DOHH2 (cell line): ENCODE measurements around the gene CNTNAP2.

Experiments used
- H3F3A ChIP-seq: fragments of 200-600 bp; sonication (generic), shearing (Covaris generic); 2 replicates; pipeline ENCODE4 v1.6.0; 2016; ENCODE audit warnings: antibody characterized with exemption, mild to moderate bottlenecking; ENCODE audit not compliant: control insufficient read depth, insufficient read depth
- H3K27ac ChIP-seq: fragments of 200-600 bp; sonication (generic); 2 replicates; pipeline ENCODE4 v1.5.1; 2014; ENCODE audit warnings: low read depth, mild to moderate bottlenecking, low read length, moderate library complexity
- H3K27me3 ChIP-seq: fragments of 200-600 bp; sonication (generic); 2 replicates; pipeline ENCODE4 v1.6.1; 2014; ENCODE audit warnings: mild to moderate bottlenecking, low read length, mixed read lengths; ENCODE audit not compliant: control insufficient read depth
- H3K36me3 ChIP-seq: fragments of 200-600 bp; sonication (generic); 2 replicates; pipeline ENCODE4 v1.6.1; 2014; ENCODE audit warnings: mild to moderate bottlenecking, low read length, moderate library complexity, mixed read lengths; ENCODE audit not compliant: control insufficient read depth
- H3K4me1 ChIP-seq: fragments of 200-600 bp; sonication (generic); 2 replicates; pipeline ENCODE4 v1.6.1; 2014; ENCODE audit warnings: mild to moderate bottlenecking, low read length, mixed read lengths; ENCODE audit not compliant: control insufficient read depth
- H3K4me2 ChIP-seq: fragments of 200-600 bp; sonication (generic); 2 replicates; pipeline ENCODE4 v1.6.0; 2014; ENCODE audit warnings: mild to moderate bottlenecking, low read length, moderate library complexity
- H3K4me3 ChIP-seq: fragments of 200-600 bp; sonication (generic); 2 replicates; pipeline ENCODE4 v1.5.1; 2014; ENCODE audit warnings: mild to moderate bottlenecking, low read length, mixed read lengths
- H3K79me2 ChIP-seq: fragments of 200-600 bp; sonication (generic); 2 replicates; pipeline ENCODE4 v1.6.1; 2014; ENCODE audit warnings: mild to moderate bottlenecking, low read length, mixed read lengths; ENCODE audit not compliant: control insufficient read depth
- H3K9me2 ChIP-seq: fragments of 200-600 bp; sonication (generic); replicated peaks from 2 replicates; pipeline ENCODE4 v1.6.1; 2014; ENCODE audit warnings: mild to moderate bottlenecking, low read length, mixed read lengths; ENCODE audit not compliant: control insufficient read depth
- H3K9me3 ChIP-seq: fragments of 200-600 bp; sonication (generic); 2 replicates; pipeline ENCODE4 v1.6.1; 2014; ENCODE audit warnings: antibody characterized with exemption, low read length, mixed read lengths; ENCODE audit not compliant: control insufficient read depth, insufficient read depth
- H4K20me1 ChIP-seq: fragments of 200-600 bp; sonication (generic); 2 replicates; pipeline ENCODE4 v1.6.0; 2014; ENCODE audit warnings: low read depth, mild to moderate bottlenecking, antibody characterized with exemption, low read length, moderate library complexity; ENCODE audit not compliant: control insufficient read depth, insufficient read depth
- CTCF ChIP-seq: fragments of 200-600 bp; sonication (generic); IDR thresholded peaks from one replicate; pipeline ENCODE4 v1.5.1; 2014; ENCODE audit warnings: antibody characterized with exemption, mild to moderate bottlenecking, low read depth, low read length; ENCODE audit not compliant: poor library complexity, severe bottlenecking
- EZH2phosphoT487 ChIP-seq: fragments of 200-600 bp; sonication (generic); IDR thresholded peaks from 2 replicates; pipeline ENCODE4 v1.6.1; 2017; ENCODE audit warnings: borderline replicate concordance, mild to moderate bottlenecking, antibody characterized with exemption, low read length, moderate library complexity, mixed read lengths

The CNTNAP2 gene

DNA sequence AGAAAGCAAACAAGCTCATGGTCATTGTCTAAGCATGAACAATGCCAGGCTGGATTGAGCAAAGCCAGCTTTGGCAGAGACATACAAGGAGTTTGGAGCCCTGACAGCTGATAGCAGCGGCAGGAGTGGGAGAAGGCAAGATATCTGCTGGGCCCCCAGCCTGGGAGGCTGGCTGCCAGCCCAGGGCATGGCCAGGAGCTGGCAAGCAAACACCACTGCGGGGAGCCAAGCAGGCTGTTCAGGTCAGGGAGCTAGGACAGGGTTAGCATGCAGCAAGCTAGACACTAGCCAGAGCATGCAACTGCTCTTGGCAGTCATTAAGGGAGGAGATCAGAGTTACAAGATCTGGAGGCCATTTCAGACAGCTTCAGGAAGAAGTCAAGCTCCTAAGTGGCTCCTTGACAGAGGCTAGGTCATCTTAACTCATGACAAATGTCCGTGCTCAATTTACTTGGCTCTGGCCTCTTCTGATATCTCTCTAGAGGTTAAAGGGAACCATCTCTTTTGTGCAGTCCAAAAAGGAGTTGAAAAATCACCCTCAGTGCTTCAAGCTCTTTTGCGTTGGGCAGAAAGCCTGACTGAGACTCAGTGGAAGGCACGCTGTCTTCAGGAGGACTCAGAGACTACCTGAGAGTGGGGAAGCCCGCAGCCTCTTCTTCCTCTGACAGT, 2037.1 kb downstream of the CNTNAP2 start:
- H3K4me1 ChIP-seq: no peaks in the 10 kb centered on the region
- TF ChIP-seq EZH2phosphoT487: no peak
- no peak for TF ChIP-seq CTCF
- no peaks in the 10 kb centered on the region for H3F3A ChIP-seq
- no peaks in the 10 kb centered on the region for H3K27me3 ChIP-seq
- H3K27ac ChIP-seq: no peak overlapping the region
- H3K4me2 ChIP-seq: no peak overlapping the region
- no peak overlapping the region for H3K4me3 ChIP-seq
- H3K9me2 ChIP-seq: no peaks in the 10 kb centered on the region
- no peaks in the 10 kb centered on the region for H3K36me3 ChIP-seq
- H4K20me1 ChIP-seq: no peaks in the 10 kb centered on the region
- no peaks in the 10 kb centered on the region for H3K9me3 ChIP-seq
- no peaks in the 10 kb centered on the region for H3K79me2 ChIP-seq

DNA sequence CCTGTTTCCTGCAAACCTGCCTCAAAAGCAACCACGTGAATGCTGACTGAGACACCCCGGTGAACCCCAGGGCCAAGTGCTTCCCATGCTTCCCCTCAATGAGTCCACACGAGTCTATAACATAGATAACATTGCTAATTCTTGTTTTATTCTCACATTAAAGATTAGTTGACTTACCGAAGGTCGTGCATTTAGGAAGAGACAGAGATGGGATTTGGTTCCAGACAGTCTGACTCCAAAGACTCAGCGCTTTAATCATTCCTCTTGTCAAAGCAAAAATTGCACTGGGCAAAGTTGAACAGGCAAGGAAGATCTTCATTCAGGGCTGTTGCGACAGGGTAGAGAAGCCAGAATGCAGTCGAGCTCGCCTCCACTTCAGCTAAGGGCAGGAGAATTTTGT, 2038.4 kb downstream of the CNTNAP2 start:
- no peaks in the 10 kb centered on the region for H3K9me3 ChIP-seq
- H3K27ac ChIP-seq: no peak overlapping the region
- no peaks in the 10 kb centered on the region for H3K4me1 ChIP-seq
- H3F3A ChIP-seq: no peaks in the 10 kb centered on the region
- no peak overlapping the region for H3K4me3 ChIP-seq
- no peak overlapping the region for H3K4me2 ChIP-seq
- TF ChIP-seq EZH2phosphoT487 (no peak), CTCF (no peak)
- H3K27me3 ChIP-seq: no peaks in the 10 kb centered on the region
- H3K9me2 ChIP-seq: no peaks in the 10 kb centered on the region
- no peaks in the 10 kb centered on the region for H4K20me1 ChIP-seq
- H3K36me3 ChIP-seq: no peaks in the 10 kb centered on the region
- no peaks in the 10 kb centered on the region for H3K79me2 ChIP-seq

DNA sequence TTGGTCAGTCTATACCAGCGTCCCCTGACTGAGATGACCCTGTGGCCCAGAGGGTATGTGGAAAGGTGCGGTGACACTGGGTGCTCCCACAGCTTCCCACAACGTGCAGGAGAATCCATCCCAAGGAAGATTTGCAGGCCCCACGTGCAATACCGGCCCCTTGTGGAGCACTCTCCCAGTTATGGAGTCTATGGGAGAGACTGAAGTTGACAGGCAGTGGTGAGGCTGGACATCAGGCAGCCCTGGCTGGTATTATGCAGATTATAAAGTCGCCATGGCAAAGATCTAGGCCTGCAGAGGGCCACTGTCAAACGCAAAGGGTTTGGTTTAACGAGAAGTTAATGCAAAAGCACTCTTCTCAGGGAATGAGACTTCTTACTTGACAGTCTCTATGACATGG, 2039.2 kb downstream of the CNTNAP2 start:
- no peaks in the 10 kb centered on the region for H3K9me3 ChIP-seq
- no peak overlapping the region for H3K27ac ChIP-seq
- no peak overlapping the region for H3K4me2 ChIP-seq
- H3K4me1 ChIP-seq: no peaks in the 10 kb centered on the region
- H3K4me3 ChIP-seq: no peak overlapping the region
- H3K27me3 ChIP-seq: no peaks in the 10 kb centered on the region
- no peak for TF ChIP-seq CTCF
- TF ChIP-seq EZH2phosphoT487: no peak
- H3K36me3 ChIP-seq: no peaks in the 10 kb centered on the region
- no peaks in the 10 kb centered on the region for H3K9me2 ChIP-seq
- H3F3A ChIP-seq: no peaks in the 10 kb centered on the region
- no peaks in the 10 kb centered on the region for H3K79me2 ChIP-seq
- H4K20me1 ChIP-seq: no peaks in the 10 kb centered on the region
